NCI-H146 treated with DMSO at 0.1 percent for 48 hours (cell line): ENCODE measurements around the gene SOX2.

Experiments
- DNase-seq: peaks from one replicate; lab custom pipeline; 2025; ENCODE audit not compliant: unreplicated experiment; lab: John Stamatoyannopoulos, UW

Gene SOX2

DNA sequence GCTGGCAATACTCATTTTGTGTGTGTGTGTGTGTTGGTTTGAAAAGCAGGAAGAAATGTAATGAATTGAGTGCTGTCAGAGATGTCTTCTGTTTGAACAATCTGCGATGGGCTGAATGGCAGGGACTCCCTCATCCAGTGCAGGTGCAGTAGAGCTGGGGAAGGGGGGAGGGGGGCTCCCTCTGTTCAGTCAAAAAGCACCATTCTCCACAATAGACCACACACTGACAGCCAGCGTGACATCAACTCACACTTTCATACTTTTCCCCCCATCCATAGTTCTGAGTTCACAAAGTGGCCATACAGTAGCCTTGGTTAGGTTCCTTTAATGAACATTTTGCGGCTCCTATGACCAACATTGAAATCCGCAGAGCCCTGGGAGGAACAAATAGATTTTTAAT is 10.4 kb downstream of the SOX2 start:
- DNase-seq, result peak; percentile 100

DNA sequence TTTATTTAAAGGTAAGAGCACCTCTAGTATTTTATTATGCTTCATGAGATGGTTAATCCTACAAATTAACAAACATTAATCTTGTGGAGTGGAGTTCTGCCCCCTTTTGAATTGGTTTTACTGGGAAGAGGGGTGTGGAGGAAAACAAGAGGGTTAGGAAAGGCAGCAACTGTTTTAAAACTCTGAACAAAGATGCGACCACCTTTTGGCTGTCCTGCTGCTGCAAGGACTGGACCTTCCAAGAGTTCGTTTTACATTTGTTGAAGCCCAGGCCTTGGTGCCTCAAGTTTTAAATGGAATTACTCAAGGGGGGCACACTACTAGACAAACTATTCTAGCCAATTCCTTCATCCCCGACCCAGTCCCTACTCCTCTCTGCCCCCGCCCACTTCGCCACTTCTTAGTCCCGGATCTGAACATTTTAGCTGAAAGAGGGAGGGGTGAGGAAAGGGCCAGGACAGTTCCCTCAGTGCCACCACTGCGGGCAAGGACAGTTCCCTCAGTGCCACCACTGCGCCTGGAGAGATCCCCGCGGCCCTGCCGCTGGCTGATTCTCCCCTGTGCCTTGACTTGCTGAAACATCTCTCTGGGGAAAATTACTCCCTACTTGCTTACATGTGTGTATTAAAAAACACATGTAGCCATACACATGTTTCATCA is 11.2 kb downstream of the SOX2 start:
- DNase-seq, result no peak

DNA sequence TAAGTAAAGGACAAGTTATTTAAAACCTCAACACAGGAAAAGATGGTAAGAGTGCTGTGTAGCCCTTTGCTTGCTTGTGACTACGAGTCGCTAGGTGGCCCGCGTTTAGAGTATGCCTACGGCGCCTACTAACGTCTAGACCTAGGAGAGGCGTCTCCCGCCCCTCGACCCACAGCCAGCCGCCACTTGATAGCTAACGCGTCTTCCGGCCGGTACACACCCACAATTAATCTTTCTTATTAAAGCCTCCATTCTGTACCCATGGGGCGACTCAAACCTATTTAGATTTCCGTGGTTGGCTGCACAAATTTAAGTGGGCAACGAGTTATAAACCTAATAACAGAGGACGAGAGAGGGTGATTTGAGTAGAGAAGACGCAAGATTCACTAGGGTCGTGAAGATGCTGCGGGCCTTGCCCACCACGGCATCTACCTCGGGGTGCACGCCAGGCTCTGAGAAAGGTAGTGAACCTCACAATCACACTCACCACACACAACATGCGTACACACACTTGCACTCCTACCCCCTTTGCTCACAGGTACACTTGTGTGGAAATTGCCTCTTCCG is 12.0 kb downstream of the SOX2 start:
- no peak for DNase-seq

DNA sequence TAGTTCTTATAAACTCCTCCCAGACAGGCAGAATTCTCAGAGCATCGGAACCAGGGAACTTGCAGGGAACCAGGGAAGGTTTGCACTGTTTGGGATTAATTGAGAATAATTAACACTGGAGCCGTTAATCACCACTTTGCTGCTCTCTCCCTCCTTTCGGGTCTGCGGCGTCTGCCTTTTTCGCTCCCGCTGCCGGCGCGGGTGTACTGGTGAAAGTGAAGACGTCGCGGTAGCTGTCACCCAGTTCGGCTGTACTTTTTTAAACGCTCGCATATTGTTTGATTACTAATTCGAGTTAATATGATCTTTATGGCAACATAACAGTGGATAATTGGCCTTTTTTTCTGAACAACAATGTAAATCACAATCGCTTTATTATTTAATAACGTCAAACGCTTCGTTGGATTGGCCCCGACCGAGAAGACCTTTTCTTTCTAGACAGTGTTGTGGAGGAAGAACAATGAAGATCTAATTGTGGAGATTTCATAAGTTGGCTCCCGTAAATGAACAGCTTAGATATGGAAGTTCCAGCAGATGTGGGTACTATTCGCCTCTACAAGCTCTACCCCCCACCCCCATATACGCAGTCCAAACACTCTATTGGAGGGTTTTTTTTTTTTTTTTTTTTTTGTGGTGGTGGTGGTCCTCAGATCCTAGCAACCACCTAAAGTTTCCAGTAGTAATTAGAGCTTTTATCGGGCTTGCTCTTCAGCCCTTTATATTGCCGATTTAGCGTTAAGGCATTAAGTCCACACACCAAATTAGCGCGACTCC is 12.7 kb downstream of the SOX2 start:
- DNase-seq, result no peak

DNA sequence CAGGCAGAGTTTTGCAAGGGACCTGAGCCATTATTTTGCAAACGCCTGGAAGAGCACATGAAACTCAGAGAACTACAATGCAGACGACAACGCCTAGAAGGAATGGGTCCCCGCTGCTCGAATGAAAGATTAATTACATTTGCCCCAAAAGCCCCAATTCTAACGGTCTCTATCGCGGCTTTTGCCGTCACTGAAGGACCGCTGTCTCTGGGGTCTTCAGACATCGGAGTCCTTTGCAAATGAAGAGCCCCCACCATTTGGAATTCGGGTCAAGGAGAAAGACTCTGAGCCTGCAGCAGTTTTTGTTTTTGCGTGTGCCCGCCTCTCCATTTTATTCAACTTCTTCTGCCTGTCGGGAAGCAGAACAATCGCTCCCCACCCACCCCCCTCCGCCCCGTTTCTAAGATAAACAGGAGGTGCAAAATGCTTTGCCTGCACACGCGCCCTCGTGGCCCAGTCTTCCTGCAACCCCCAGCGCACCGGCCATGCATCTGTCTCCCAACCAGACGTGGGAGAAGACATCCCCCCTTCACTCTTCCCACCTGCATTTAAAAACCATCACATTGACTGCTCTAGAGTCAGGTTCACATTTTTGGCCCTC is 13.5 kb downstream of the SOX2 start:
- no peak for DNase-seq

DNA sequence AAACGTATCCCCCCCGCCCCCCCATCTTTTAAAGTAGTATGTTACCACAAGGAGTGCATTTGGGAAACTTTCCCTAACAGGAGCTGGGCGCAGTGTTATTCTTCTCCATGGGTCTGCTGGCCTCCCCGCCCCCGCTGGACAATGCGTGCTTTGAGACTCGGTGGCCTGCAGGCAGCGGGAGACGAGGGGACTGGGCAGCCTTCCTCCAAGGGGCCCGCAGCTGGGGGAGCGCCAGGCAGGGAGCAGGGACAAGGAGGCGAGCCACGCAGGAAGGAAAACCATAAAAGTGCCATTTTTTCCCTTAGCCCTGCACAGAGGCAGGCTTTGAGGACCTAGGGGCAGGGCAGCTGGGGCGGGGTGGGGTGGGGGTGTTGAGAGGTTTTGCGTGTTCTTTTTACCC is 14.1 kb downstream of the SOX2 start:
- no peak for DNase-seq

DNA sequence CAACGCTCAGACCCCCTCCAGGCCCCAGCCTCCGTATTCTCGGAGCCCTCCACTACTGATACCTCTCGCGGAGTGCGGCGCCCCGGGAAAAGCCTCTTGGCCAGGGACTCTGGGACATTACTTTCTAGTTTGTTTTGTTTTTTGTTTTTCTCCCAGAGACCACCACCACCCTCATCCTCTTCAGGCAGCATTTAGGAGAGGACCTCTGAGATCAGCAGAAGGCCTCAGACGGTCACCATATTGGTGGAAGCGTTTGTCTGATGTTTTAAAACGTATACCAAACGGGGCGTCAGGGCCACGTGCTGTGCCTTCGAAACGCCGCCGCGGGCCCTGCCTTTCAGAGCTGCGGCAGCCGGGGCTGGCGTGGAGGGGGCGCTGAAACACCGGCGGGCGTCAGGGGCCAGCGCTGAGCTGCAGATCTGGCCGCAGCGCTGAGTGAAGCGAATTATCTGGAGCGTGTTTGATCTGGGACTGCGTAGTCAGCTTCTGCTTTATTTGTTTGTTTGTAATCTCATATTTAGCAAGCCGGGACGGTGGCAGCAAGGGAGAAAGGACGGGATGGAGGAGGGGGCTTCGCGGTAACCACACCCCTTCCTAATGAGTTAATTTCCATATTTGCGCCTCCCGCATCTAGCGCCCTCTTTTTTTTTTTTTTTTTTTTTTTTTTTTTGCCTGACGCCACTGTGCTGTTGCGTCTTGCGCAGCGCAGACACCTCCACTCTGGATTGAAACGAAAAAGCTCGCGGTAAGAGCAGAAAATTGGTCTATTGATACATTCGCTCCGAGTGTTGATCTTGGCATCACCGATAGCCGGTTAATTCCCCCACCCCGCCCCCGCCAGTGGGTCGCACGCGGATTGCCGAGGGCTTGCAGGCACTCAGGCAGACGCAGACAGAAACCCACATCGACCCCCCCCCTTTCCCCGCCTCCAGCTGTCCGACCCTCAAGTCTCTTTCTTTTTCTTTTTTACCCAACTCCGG is 14.9 kb downstream of the SOX2 start:
- peak; percentile 98 for DNase-seq

DNA sequence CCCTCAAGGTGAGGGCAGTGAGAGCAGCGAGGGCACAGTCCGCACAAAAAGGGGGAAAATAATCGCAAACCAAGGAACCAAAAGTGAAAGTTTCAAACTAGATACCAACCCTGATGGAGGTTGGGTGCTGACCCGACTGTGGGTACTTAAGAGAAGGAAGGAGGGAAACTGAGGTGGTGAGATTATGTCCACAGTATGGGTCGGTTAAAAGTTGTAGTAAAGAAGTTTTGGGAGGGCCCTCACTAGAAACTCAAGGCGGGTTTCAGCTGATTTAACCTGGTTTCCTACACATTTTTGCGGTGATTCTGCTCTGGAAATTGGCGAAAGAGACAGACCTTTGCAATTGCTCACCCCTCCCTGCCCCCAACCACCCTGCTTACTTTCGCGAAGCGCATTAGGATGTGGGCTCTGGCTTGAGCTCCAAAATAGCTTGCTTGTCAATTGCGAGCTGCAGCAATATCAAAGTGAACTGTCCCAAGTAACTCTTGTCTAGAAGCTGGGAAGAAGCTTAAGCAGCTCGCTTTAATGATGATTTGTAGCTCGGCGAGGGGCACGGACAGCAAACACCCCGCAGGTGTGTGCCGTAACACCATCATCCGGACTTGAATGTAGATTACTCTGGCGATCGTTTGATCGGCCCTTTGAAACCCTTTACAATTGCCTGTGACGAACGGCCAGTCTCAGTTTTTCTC is 15.8 kb downstream of the SOX2 start:
- DNase-seq, result peak; percentile 97

DNA sequence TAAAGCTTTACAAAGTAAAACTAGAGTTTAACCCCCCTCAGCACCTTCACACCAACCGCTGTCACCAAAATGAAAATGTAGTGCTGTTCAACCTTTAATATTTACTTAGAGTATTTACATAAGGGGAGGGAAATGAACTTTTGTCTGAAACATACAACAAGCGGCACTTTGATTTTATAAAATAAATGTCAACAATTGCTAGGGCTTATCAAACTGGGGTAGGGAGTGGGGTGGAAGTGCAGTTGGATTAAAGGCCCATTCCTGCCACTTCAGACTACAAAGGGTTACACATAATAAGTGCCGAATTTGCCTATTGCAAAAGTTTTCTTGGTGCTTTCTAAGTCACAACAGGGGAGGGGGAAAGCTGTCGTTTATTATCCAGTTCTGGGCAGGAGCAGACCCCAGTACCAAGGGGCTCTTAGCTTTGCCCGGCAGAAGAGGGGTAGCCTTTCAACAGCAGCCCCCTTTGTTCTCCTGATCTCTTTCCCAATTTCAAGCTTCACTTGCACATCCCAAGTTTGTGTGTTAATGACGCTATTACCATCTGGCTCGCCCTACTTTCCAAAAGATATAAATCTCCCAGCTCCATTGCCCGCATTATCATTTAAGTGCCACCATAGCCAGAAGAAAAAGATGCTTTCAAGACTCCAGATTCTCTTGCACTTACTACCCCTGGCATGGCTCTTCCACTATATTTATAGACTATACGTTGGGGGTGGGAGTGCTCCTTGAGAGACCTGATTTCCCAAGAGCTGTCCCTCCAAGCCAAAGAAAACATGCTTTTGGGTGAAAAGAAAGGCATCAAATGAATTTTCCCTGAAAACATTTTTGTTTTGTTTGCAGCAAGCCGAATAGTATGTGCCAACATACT is 17.0 kb downstream of the SOX2 start:
- peak; percentile 62 for DNase-seq

DNA sequence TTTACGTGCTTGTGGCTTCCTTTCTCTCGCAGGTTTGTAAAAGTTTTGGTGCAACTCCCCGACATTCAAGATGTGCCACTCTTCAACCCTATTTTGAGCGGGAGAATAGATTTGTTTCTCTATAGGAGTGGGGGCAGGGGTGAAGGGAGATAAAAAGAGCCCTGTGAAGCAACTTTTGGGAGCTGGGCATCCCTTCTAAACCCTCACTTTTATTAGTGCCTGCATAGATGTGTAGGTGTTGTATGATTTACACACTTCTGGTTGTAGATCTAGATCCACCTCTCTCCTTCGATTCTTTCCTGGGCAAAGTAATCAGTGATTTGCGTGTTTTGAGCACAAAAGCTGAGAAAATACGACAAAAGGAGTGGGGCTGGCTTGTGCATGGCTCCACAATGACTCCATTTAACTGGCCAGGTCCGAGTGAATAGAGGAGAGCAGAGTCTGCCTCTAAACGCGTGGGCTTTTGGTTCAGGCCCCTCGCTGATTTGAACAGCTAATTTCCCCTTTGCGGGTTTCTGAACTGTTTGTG is 17.7 kb downstream of the SOX2 start:
- no peak for DNase-seq

DNA sequence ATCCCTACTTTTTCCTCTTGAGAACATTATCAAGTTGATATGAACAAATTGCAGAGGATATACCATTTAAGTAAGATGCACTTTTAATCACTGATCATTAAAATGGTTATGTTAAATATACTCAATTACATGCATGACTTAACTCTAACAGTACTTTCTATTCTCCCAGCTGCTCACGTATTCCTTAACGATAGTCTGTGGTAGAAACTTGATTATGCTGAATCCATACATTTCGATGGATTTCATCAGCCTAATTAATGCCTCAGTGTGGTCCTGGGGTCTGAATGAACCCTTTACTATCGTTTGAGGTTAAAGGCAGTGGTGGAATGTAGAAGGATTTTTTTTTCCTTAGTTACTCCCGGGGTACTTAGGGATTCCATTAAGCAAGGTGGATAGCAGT is 18.6 kb downstream of the SOX2 start:
- peak; percentile 81 for DNase-seq

DNA sequence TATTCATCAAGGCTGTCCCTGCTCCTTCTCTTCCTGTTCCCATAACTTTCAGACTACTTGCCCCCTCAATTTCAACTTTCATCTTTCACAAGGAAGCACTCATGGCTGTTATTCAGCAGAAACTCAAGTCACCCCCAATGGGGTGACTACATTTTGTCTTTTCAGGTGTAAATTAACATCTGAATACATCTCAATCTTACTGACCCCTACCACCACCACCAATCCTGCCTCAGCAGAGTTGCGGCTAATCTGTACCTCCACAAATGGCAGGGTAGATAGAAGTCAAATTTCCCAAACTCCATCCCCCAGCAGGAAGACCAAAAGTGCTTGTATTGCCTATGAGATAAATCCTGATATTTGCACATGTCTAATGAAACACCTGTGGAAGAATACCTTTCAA is 19.2 kb downstream of the SOX2 start:
- no peak for DNase-seq

DNA sequence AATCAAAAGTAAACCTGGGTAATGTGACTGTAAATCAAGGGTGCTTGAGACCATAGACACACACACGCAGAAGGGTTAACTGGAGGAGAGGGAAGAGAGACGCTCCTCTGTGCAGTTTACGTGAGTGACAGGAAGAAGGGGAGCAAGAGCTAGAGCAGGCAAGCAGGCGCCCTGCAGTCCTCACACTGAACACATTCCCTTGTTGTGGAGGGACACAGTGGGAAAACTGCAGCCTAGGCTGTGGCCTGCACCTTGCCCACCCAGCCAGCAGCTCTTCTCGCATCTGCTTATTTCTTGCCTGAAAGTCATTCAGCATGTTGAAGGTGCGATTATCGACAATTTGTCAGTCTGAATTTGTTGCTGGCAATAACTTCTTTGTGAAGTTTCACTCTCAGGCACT is 24.2 kb downstream of the SOX2 start:
- DNase-seq, result no peak

DNA sequence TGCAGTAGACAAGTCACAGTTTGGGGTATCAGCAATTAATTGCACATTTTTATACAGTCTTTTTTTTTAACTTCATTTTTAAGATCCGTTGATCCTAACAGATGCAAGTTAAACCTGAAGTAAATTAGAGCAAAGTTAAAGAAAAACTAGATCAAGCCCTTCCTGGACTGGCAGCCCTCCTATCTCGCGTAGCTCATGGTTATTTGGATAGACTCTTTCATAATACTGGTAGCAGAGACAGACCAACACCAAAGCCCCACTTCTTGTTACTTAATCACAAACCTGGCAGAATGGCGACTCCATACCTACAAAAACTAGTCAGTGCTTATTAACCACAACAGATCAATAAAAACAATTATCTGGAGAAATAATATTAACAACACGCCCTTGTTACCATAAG is 26.8 kb downstream of the SOX2 start:
- peak; percentile 62 for DNase-seq

DNA sequence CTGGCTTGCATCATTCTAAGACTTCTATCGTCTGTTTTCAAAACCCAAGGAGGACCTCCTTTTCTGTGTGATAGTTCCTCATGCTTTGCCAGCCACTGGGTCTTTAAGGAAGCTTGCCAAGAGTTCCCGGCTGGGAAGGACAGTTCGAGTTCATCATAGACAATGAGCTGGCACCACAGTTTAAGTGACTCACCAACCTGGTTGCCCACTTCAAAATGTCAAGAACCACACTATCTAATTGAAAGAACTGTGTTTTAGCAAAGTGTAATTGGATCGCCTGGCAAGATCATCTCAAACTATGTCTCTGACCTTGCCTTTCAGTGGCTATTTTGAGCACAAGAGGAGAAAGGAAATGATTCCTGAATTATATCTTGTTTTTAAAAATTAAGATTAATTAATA is 27.9 kb downstream of the SOX2 start:
- DNase-seq, result no peak

DNA sequence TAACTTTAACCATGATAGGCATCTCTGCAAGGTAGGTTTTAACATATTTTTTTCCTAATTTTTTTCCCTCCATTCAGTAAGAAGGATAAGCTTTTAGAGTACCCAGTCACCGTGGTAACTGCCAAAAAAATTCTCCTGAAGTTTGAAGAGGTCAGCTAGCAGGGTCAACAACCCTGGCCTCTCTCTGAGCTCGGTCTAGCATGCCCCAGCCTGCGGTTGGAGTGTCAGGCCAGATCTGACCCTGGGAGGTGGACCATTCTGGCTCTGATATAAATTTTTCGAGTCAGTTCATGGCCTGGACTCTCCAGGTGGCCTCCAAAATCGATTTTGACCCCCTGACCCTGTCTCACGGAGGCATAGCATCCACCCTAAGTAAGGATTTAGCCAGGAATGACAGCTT is 29.7 kb downstream of the SOX2 start:
- DNase-seq, result peak; percentile 86

DNA sequence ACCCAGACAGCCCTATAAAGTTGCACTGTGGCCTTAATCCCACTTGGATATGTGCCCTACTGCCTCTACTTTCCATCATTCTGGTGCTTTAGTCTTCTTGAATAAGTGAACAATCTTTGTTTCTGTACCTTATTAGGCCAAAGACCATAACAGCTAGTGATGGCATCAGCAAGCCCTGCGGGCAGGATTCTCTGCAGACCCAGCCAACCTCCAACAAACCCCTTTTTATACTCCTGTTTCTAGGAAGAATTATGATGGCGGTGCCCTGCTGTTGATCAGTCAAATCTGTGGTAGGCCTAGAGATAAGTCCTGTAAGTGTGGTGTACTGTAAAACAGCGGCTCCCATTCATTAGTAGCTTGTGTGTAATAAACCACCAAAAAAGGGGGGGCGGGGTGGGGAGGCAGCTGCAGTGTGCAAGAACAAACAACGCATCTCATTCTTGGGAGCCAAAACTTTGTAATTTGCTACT is 40.5 kb downstream of the SOX2 start:
- peak; percentile 97 for DNase-seq

DNA sequence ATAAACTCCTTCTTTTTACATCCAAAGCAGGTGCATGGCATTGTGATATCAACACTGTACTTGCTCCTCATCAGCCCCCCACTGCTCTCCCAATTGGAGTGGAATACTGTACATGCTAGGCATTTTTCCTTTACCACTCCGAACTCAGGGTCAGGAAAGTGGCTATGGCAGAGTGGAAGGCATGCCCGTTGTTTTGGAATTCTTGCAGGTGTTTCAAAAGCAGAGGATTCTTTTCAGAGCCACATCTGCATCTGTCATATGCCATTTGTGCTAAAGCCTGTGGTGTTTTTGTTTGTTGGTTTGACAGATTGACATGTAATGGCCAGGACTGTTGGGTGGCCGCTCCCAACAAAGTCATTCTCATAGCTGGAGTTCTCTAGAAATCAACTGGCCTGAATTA is 41.7 kb downstream of the SOX2 start:
- DNase-seq, result peak; percentile 96

DNA sequence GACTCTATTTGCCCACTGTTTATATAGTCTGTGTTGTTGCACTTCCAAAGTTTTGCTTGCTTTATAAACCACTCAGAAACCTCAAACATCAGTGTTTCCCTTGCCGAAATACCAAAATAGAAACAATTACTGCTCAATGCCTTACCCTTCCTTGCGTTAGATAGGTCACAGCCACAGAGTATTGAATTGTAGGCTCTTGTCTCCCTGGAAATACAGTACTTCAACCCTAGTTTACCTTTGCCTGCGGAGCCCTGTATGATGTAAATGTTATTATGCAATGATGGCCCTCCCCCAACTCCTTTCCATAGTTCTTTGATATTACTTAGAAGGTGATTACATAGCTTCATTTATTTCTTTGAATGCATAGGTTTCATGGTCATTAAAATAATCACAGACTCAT is 44.2 kb downstream of the SOX2 start:
- peak; percentile 86 for DNase-seq
